HG03565 (cell line): Measurements from ENCODE around the gene BCL7B.
A peak's percentile ranks its signal among the peaks of the same experiment; 100 is the strongest.
"Not testable (repeated sequence)": the region's sequence is repeated elsewhere in the genome, so short reads cannot be mapped to it uniquely, and the experiment has no call there.

ENCODE experiments used
- ATAC-seq: cut with Tn5 transposase; IDR thresholded peaks from one replicate; pipeline ENCODE4 v1.9.1; 2021; ENCODE audit warnings: mild to moderate bottlenecking, moderate library complexity; ENCODE audit not compliant: unreplicated experiment

BCL7B gene

GRCh38 chr7:73557397-73558257 is at the start of gene BCL7B:
TSS of gene BCL7B (minus strand) at chr7:73557690. CDS start at chr7:73557578, 112 bp downstream.
- peak; percentile 34 for ATAC-seq

DNA sequence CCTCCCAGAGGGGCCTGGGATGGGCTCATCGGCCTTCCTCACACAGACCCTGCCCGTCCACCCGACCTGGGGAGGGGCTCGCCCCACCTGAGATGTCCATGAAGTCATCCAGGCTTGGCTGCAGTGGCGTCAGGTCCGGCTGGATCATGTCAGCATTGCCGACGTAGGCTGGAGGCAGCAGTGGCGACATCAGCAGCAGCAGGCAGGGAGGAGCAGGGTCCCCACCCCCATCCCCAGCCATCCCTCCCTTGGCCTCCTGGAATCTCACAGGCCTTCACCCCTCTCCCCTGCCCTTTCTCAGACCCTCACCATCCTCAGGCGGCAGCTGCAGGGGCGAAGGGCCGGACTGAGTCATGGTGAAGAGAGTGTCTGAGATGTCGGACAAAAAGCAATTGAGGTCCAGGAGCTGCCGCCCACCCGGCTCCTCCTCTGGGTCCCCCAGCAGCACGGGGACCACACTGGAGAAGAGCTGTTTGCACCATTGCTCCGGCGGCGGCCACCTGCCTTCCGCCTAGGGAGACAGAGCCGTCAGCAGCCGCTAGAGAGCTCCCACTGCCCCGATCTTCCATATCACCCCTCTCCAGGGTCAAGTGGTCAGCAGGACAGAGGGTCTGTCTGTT is 48.2 kb upstream of the BCL7B start:
- no peak for ATAC-seq

- ATAC-seq, result no peak
Measured at GRCh38 chr7:73602721-73603651, 45.5 kb upstream of the BCL7B start.

GRCh38 chr7:73599916-73600315 is 42.4 kb upstream of the BCL7B start:
- no peak for ATAC-seq

DNA sequence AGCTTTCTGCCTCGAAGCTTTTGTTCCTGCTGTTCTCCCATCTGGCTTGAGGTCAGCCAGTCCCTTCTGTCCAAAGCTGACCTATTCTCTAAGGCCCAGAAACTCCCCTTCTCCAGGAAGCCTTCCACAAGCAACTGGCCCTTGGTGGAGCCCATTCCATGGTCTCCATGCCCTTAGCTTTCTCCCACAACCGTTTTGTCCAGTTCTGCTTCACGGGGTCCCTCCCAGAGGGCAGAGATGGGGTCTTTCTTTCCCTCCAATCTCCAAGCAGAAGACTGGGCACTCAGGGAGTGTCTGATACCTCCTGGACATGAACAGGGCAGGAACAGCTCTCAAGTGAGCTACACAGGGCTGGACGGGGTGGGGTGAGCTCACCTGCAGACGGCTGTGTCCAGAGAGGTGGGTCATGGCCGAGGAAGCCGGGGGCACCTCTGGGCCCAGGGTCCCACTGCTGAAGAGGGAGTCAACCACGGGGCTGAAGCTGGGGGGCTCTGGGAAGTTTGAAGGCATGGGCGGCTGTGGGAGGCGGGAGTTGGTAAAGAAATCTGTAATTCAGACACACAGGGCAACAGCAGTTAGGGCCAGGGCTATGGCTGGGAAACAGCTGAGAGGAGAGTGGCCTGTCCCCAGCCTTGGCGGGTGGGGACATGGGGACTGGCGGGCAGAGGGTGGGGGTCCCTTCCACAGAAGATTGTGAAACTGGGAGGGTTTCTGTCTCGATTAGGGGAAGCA is 41.8 kb upstream of the BCL7B start:
- ATAC-seq, result no peak

GRCh38 chr7:73597978-73598782 is 40.7 kb upstream of the BCL7B start:
- ATAC-seq, result no peak

GRCh38 chr7:73596191-73597065 is 38.9 kb upstream of the BCL7B start:
- ATAC-seq, result no peak

DNA sequence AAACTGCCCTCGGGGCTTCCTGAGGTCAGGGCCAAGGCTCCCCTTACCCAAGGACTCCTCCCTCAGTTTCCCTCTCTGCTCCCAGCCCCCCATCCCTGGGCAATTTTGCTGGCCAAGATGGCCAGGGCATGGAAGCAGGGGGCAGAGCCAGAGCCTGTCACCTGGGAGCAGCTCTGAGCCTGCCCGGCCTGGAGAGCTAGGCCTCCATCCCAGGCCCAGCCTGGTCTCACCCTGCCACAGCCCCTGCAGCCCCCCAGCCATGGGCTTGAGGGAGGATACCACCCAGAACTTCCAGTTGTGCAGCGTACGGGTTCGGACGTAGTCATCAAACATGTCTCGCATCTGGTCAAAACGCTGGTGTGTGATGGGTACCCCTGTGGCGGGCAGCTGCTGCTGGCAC is 37.9 kb upstream of the BCL7B start:
- no peak for ATAC-seq

GRCh38 chr7:73593207-73594045 is 35.9 kb upstream of the BCL7B start:
- no peak for ATAC-seq

DNA sequence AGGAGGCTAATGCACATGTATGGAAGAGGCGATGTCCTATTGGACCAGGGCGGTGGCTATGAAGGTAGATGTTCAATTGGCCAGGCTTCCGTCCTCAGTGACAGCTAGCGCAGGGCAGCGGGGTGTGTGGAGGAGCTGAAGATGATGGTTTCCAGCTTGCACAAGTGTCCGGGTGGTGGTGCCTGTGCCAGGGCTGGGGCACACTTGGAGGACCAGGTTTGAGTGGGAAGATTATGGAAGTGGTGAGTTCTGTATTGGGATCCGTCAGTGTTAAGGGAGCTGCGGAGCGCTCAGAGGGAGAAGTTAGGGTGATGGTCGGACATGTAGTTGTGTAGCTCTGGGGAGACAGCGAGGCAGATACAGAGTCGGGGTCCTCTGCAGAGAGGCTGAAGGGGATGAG is 29.4 kb upstream of the BCL7B start:
- ATAC-seq, result no peak

- ATAC-seq, result no peak
Measured at GRCh38 chr7:73585196-73585595, 27.7 kb upstream of the BCL7B start.

DNA sequence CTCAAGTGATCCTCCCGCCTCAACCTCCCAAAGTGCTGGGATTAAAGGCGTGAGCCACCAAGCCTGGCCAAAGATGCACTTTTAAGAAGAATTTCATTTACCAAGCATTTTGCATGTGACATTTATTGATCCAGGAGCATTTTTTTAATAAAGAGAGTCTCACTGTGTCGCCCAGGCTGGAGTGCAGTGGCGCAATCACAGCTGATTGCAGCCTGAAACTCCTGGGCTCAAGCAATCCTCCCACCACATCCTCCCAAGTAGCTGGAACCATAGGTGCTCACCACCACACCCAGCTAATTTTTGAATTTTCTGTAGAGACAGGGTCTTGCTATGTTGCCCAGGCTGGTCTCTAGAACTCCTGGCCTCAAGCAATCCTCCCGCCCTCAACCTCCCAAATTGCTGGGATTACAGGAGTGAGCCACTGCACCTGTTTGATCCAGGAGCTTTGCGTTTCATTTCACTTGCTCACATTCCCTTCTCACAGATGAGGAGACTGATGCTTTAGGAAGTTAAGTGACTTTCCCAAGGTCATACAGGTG is 25.2 kb upstream of the BCL7B start:
- ATAC-seq, result no peak

GRCh38 chr7:73581006-73581405 is 23.5 kb upstream of the BCL7B start:
- not testable (repeated sequence) for ATAC-seq

DNA sequence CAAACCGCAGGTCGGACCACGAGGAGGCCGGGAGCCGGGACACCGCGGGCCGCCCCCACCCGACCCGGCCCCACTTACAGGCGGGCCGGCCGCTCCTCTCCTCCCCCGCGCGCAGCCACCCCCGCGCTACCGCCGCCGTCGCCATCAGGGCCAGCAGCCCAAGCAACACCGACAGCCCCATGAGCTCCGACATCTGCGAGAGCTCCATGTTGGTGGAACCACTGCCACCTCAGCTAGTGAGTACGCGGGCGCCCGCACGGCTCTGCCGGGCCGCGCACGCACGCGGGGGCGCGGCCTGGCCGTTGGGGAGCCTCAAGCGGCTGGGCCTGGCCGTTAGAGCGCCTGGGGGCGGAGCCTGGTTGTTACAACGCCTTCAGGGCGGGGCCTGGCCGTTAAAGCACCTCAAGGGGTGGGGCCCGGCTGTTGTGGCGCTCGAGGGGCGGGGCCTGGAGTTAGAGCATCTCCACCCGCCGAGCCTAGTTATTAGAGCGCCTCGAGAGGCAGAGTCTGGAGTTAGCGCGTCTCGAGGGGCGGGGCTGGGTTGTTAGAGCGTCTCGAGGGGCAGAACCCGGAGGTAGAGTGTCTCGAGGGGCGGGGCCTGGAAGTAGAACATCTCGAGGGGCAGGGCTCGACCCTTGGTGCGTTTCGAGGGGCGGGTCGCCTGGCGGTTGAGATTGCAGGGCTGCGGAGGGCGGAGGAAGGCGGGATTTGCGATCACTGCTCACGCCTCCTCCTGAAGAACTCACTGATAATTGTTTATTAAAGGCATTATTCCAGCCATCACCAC is 21.0 kb upstream of the BCL7B start, which contains the start of gene TBL2:
TBL2 (minus strand) TSS at position 238 of the 787 bp plus-strand sequence; CDS start at position 208, 30 bp downstream.
- peak; percentile 87 for ATAC-seq

- ATAC-seq, result peak; percentile 5
Measured at GRCh38 chr7:73577627-73578341, 20.3 kb upstream of the BCL7B start.

- no peak for ATAC-seq
Measured at GRCh38 chr7:73573791-73574190, 16.3 kb upstream of the BCL7B start.
